Nephron progenitor cell (in vitro differentiated cells): ENCODE measurements around the gene HHIPL1.
A peak's percentile ranks its signal among the peaks of the same experiment; 100 is the strongest.

Experiments
- DNase-seq: peaks from one replicate; pipeline ENCODE4 v3.0.0; 2021
- H3K27ac Mint-ChIP-seq: 2 replicates; pipeline ENCODE4 v1.8.0; 2021; ENCODE audit warnings: mild to moderate bottlenecking, moderate library complexity, mixed read lengths
- H3K27me3 Mint-ChIP-seq: 2 replicates; pipeline ENCODE4 v1.8.0; 2021; ENCODE audit warnings: mild to moderate bottlenecking, low read depth, mixed read lengths; ENCODE audit not compliant: poor library complexity
- H3K36me3 Mint-ChIP-seq: 2 replicates; pipeline ENCODE4 v1.8.0; 2021; ENCODE audit warnings: low read depth, mixed read lengths
- H3K4me1 Mint-ChIP-seq: 2 replicates; pipeline ENCODE4 v1.8.0; 2021; ENCODE audit warnings: mixed read lengths
- H3K4me3 Mint-ChIP-seq: 2 replicates; pipeline ENCODE4 v1.8.0; 2021; ENCODE audit warnings: mild to moderate bottlenecking, moderate library complexity, mixed read lengths
- H3K9me3 Mint-ChIP-seq: 2 replicates; pipeline ENCODE4 v1.8.0; 2021; ENCODE audit warnings: mild to moderate bottlenecking, moderate library complexity, mixed read lengths
- TF ChIP-seq, protein P1 (sequence below): fragments of 200-600 bp; sonication (generic); IDR thresholded peaks from 2 replicates; pipeline ENCODE4 v1.5.0; 2021; ENCODE audit warnings: antibody characterized with exemption

HHIPL1 gene

DNA sequence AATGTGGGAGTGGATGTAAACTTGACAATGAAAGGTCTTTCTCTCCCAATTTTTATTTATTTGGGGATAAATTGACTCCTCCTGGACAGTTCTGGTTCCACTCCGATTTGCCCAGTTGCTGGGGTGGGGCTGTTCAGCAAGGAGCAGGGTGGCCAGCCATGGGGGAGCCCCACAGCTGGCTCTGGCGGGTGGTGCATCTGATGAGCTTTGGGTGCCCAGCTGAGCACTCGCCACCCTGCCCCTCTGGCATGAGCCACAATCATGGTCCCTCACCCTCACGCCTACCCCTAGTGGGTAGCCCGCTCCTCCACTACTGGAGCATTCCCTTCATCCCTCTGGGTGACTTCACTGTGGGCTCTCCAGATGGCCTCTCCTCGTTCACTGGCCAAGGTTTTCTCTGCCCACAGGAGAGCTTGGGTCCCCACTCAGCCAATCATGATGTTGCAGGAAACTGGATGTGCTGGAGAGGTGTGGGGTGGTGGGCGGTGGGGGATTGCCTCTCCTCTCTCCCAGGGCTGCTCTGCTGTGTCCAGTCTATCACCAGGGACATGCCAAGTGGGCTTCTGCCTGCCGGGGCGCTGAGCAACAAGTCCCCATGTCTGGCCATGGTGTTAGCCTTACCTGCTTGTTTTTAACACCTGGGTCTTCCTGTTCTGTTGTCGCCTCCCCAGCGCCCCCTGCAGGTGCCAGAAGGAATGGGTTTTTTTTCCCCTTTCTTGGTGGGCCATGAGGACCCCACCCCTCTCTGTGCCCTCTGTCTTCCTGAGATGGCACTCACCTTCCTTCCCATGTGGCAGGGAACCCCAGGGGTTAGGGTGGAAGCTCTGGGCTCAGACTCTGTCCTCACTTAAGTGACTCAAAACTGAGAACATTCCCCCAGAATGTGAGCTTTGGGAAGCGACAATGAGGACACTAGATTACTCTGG lies 42.6 kb downstream of the HHIPL1 start:
- Mint-ChIP-seq H3K36me3 (no peaks in the 10 kb centered on the region), H3K27me3 (peaks cover 77% of the 10 kb centered on the region), H3K4me1 (peaks cover 31% of the 10 kb centered on the region), H3K4me3 (no peak overlapping the region), H3K9me3 (no peaks in the 10 kb centered on the region), H3K27ac (no peak overlapping the region)
- TF ChIP-seq, protein P1, sequence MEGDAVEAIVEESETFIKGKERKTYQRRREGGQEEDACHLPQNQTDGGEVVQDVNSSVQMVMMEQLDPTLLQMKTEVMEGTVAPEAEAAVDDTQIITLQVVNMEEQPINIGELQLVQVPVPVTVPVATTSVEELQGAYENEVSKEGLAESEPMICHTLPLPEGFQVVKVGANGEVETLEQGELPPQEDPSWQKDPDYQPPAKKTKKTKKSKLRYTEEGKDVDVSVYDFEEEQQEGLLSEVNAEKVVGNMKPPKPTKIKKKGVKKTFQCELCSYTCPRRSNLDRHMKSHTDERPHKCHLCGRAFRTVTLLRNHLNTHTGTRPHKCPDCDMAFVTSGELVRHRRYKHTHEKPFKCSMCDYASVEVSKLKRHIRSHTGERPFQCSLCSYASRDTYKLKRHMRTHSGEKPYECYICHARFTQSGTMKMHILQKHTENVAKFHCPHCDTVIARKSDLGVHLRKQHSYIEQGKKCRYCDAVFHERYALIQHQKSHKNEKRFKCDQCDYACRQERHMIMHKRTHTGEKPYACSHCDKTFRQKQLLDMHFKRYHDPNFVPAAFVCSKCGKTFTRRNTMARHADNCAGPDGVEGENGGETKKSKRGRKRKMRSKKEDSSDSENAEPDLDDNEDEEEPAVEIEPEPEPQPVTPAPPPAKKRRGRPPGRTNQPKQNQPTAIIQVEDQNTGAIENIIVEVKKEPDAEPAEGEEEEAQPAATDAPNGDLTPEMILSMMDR: peak; percentile 75
- peak; percentile 56 for DNase-seq

DNA sequence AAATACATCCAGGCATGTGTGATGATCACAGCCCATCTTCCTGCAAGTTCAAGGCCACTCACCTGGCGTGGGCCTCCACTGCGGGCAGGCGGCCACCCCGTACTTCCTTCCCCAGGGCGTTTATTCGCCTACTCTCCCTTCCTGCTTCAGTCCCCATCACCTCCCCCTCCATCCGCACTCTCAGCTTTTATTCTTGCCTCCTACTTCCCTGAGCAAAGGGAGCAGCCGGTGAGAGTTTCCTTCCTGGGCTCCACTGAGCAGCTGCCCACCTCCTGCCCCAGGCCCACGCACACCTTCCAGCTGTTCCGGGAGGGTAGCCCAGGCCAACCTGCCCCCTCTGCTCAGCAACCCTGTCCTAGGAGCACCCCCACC lies 43.3 kb downstream of the HHIPL1 start:
- no peak for DNase-seq
- Mint-ChIP-seq H3K27me3 (peaks cover 81% of the 10 kb centered on the region), H3K4me3 (no peak overlapping the region), H3K9me3 (no peaks in the 10 kb centered on the region), H3K36me3 (no peaks in the 10 kb centered on the region), H3K4me1 (peaks cover 24% of the 10 kb centered on the region), H3K27ac (no peak overlapping the region)
- TF ChIP-seq, protein P1: no peak

DNA sequence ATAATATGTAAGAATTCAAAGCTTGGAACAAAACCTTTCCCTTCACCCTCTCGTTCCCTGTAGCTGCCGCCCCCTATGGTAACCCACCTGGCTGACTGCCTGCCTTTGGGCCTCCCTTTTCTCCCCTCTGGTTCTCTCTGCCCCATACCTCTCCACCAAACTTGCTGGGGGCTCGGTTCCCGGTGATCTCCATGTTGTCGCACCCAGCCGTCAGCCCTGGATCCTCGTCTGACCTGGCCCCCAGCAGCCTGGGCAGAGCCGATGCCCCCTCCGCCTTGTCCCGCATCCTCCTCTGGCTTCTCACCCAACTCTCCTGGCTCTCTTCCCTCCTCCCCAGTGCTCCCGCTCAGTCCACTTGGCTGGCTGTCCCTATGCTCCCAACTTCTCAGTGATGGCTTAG lies 43.7 kb downstream of the HHIPL1 start:
- peaks cover 81% of the 10 kb centered on the region for H3K27me3 Mint-ChIP-seq
- no peak overlapping the region for H3K4me3 Mint-ChIP-seq
- H3K36me3 Mint-ChIP-seq: no peaks in the 10 kb centered on the region
- TF ChIP-seq, protein P1: no peak
- no peaks in the 10 kb centered on the region for H3K9me3 Mint-ChIP-seq
- DNase-seq: no peak
- H3K27ac Mint-ChIP-seq: no peak overlapping the region
- H3K4me1 Mint-ChIP-seq: peaks cover 24% of the 10 kb centered on the region

DNA sequence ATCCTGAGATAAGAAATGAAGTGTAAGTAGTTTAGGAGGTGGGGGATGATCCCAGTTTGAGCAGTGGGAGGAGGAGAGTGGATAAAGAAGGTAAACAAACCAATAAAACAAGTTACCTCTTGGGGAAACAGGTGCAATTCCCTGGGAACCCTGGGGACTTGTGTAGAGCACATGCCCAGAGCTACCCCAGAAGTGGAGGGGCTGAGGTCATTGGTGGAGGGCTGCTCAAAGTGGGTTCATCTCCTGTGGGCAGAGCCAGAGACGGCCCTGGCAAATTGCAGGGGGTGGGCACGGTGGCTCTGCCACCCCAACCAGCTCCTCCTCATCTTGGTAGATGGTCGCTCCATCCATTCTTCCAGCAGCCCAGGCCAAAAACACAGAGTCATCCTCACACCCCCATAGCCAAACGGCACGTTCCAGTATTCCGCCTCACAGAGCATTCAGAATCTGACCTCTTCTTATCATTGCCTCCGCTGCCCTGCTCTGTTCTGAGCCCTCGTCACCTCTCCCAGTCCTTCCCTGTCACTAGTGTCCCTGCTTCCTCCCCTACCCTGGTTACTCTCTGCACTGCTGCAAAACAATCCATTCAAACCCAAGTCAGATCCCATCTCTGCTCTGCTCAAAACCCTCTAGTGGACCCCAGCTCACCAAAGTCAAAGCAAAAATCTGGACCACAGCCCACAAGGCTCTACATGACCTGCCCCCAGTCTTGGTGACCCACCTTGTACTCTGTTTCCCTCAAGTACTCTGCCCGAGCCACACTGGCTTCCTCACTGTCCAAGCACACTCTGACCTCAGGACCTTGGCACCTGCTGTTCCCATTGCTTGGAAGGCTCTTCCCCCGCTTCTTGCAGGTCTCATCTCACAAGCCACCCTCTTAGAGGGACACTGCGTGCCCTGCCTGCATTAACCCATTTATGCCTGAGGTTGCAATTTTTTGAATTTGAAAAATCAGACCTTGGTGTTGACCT lies 44.6 kb downstream of the HHIPL1 start:
- Mint-ChIP-seq H3K4me1 (peaks cover 24% of the 10 kb centered on the region), H3K27me3 (peaks cover 88% of the 10 kb centered on the region), H3K9me3 (peaks cover under 1% of the 10 kb centered on the region), H3K27ac (no peak overlapping the region), H3K4me3 (no peak overlapping the region), H3K36me3 (no peaks in the 10 kb centered on the region)
- TF ChIP-seq, protein P1: no peak
- no peak for DNase-seq

DNA sequence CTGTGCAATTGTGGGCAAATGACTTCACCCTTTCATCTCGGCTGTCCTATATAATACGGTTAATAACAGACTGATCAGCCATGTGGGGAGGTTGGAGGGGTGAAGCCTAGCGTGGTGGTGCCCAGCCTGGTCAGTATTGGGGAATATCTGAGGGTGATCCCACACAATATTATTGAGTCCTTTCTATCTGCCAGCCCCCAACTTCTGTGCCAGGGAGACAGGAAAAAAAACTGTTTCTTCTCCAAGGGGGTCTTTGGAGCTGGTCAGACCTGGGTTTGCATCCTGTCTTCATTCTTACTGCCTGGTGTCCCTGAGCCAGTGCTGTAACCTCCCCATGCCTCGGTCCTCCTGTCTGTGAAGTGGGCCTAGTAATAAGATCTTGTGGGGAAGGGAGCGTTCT lies 45.7 kb downstream of the HHIPL1 start:
- Mint-ChIP-seq H3K27ac (no peak overlapping the region), H3K27me3 (peaks cover 81% of the 10 kb centered on the region)

More for the DNA sequence above, 45.7 kb downstream of the HHIPL1 start:
- no peaks in the 10 kb centered on the region for H3K36me3 Mint-ChIP-seq
- peaks cover 4% of the 10 kb centered on the region for H3K9me3 Mint-ChIP-seq
- TF ChIP-seq, protein P1: no peak
- peaks cover 15% of the 10 kb centered on the region for H3K4me1 Mint-ChIP-seq
- no peak for DNase-seq
- no peak overlapping the region for H3K4me3 Mint-ChIP-seq
